Stomach (tissue), 4 donors: ENCODE data around the gene TRIM46.

Experiments
- POLR2A ChIP-seq, 4 donors: fragments of 450-650 bp; IDR thresholded peaks; one replicate each; pipeline ENCODE4 v1.6.1; 2016; ENCODE audit warnings: antibody characterized with exemption in 4 of 4, control low read depth in 2 of 4, mild to moderate bottlenecking in 1 of 4, moderate library complexity in 1 of 4
- POLR2AphosphoS5 ChIP-seq, 3 donors: sonication (generic); formaldehyde crosslinking; IDR thresholded peaks; one replicate each; pipeline ENCODE4 v1.6.1; 2016; ENCODE audit warnings: antibody characterized with exemption in 3 of 3
- TF ChIP-seq, protein P1 (sequence below), 7 experiments: fragments of 450-650 bp in 4 of 7; fragments of 200-600 bp in 3 of 7; sonication (generic) in 3 of 7; IDR thresholded peaks; one replicate each; pipeline ENCODE4 v1.5.1; 2016 to 2019; ENCODE audit warnings: antibody characterized with exemption in 7 of 7, control low read depth in 2 of 7, mild to moderate bottlenecking in 1 of 7

DNA sequence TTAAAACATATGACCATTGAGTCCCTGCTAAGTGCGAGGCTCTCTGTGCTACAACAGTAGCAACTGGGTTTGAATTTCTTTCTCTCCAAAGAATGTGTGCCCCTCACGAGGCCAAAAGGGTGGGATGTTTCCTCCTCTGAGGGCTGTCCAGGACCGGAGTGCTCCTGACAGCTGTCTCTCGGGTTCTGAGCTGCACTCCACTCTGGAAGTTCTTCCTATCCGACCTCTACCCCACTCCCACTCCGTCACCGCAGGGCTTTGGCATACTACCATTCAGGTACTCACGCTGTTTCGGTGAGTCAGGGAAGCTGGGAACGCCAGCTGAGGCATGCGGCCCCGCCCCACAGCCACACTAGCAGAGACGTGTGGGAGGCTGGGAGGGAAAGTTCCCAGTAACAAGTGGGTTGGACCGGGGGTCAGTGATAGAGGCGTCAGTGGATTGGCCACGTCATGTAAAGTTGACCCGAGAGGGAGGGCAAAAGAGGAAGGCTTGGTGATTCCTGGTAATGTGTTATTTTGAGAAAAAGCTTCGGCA, 38.7 kb upstream of the TRIM46 start:
- TF ChIP-seq, protein P1, sequence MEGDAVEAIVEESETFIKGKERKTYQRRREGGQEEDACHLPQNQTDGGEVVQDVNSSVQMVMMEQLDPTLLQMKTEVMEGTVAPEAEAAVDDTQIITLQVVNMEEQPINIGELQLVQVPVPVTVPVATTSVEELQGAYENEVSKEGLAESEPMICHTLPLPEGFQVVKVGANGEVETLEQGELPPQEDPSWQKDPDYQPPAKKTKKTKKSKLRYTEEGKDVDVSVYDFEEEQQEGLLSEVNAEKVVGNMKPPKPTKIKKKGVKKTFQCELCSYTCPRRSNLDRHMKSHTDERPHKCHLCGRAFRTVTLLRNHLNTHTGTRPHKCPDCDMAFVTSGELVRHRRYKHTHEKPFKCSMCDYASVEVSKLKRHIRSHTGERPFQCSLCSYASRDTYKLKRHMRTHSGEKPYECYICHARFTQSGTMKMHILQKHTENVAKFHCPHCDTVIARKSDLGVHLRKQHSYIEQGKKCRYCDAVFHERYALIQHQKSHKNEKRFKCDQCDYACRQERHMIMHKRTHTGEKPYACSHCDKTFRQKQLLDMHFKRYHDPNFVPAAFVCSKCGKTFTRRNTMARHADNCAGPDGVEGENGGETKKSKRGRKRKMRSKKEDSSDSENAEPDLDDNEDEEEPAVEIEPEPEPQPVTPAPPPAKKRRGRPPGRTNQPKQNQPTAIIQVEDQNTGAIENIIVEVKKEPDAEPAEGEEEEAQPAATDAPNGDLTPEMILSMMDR (IDR thresholded peaks at IDR 0.05) = no peak
- TF ChIP-seq POLR2A (IDR thresholded peaks at IDR 0.05) (no peak), POLR2AphosphoS5 (IDR thresholded peaks at IDR 0.05) (peak; percentile 65 to 97 (median 85))
